ENCODE data around the gene IFITM2. TPM values are rescaled to one million over a fixed set of nuclear protein-coding genes. Genes with fewer than 3 reads are reported as not detected.
"Not testable (repeated sequence)": the region's sequence is repeated elsewhere in the genome, so short reads cannot be mapped to it uniquely, and the experiment has no call there.

Gene IFITM2
- total and polyA plus RNA-seq, 2 donors (not counting 1 experiment from before 2014, with no cell fraction given): 72.1 to 451 TPM

- Mint-ChIP-seq H3K9me3 (ENCODE audit: insufficient read depth) (no peaks in the 10 kb centered on the region), H3K4me1 (peaks cover 59% of the 10 kb centered on the region), H3K27ac (peak overlapping the region; percentile 71), H3K27me3 (peaks cover 4% of the 10 kb centered on the region), H3K4me3 (peak overlapping the region; percentile 48)
- Histone ChIP-seq H3K9me3 (ENCODE audit: control extremely low read depth in 1 of 3, control insufficient read depth in 2 of 3, insufficient read depth in 1 of 3, low read length in 2 of 3) (no peaks in the 10 kb centered on the region), H3K4me3 (ENCODE audit: control extremely low read depth in 1 of 5, extremely low read depth in 1 of 5, insufficient read depth in 1 of 5, low read depth in 2 of 5, low read length in 4 of 5) (peak overlapping the region in 1 of 5 experiments; percentile 34), H3K4me1 (ENCODE audit: control insufficient read depth in 2 of 2, insufficient read depth in 2 of 2, low read length in 2 of 2) (peaks cover 41 to 65% of the 10 kb centered on the region in 2 donors), H3K27ac (ENCODE audit: low read length in 2 of 2) (peak overlapping the region in 1 of 2 donors; percentile 52), H3K27me3 (replicated peaks in 1 of 4; ENCODE audit: control extremely low read depth in 1 of 4, control insufficient read depth in 3 of 4, insufficient read depth in 4 of 4, low read length in 3 of 4) (no peaks in the 10 kb centered on the region), H2AFZ (ENCODE audit: insufficient read depth, low read depth, low read length, poor library complexity, severe bottlenecking) (no peak overlapping the region), H3K79me2 (ENCODE audit: control insufficient read depth, insufficient read depth, low read length) (peaks cover 34% of the 10 kb centered on the region), H4K20me1 (ENCODE audit: control insufficient read depth, insufficient read depth, low read length, poor library complexity, severe bottlenecking) (no peaks in the 10 kb centered on the region), H3K9ac (ENCODE audit: low read length) (no peak overlapping the region), H3K4me2 (replicated peaks; ENCODE audit: low read depth, low read length, poor library complexity, severe bottlenecking) (no peak overlapping the region), H3K36me3 (replicated peaks in 1 of 2; ENCODE audit: control extremely low read depth in 1 of 2, control insufficient read depth in 1 of 2, extremely low read depth in 1 of 2, insufficient read depth in 2 of 2, low read length in 1 of 2) (peaks cover 0 to 2% of the 10 kb centered on the region in 2 experiments)
- no peak for TF ChIP-seq EZH2 (IDR thresholded peaks at IDR 0.05; ENCODE audit: borderline replicate concordance, insufficient read depth, low read depth, low read length, poor library complexity, severe bottlenecking)
- DNase-seq: no peak
- WGBS (ENCODE audit: insufficient coverage): 91% methylated on average over 5 of the region's 7 CpGs
- intact Hi-C loops (cut with micrococcal nuclease): no loop called here
- no peak for ATAC-seq (ENCODE audit: low read depth)
- ChIA-PET POLR2A (interaction anchor here (0.6 to 1.4 kb wide), 4 partner anchors 8 to 109 kb away, joined by 3 to 5 read pairs (median 4); partner anchors contain the start of genes BET1L and RIC8A), CTCF (interaction anchor here (0.7 to 3.3 kb wide), 10 partner anchors 7 to 133 kb away, joined by 3 to 54 read pairs (median 6); partner anchors contain the start of genes IFITM2 and PTDSS2)
These were observed 9.3 kb downstream of the IFITM2 start for GRCh38 chr11:316891-317301.

- WGBS (ENCODE audit: insufficient coverage): no CpG with 5 or more reads among the region's 30 CpGs
- ChIA-PET POLR2A (interaction anchor here (0.6 to 1.4 kb wide), 4 partner anchors 9 to 110 kb away, joined by 3 to 4 read pairs (median 4); partner anchors contain the start of genes BET1L and RIC8A), CTCF (interaction anchor here (0.5 to 3.3 kb wide), 11 partner anchors 8 to 132 kb away, joined by 3 to 54 read pairs (median 6); partner anchors contain the start of genes IFITM2 and PTDSS2)
- H3K9me3 ChIP-seq (ENCODE audit: control extremely low read depth in 1 of 3, control insufficient read depth in 2 of 3, insufficient read depth in 1 of 3, low read length in 2 of 3); H3K36me3 ChIP-seq (replicated peaks in 1 of 2; ENCODE audit: control extremely low read depth in 1 of 2, control insufficient read depth in 1 of 2, extremely low read depth in 1 of 2, insufficient read depth in 2 of 2, low read length in 1 of 2); H4K20me1 ChIP-seq (ENCODE audit: control insufficient read depth, insufficient read depth, low read length, poor library complexity, severe bottlenecking); H3K27me3 ChIP-seq (replicated peaks in 1 of 4; ENCODE audit: control extremely low read depth in 1 of 4, control insufficient read depth in 3 of 4, insufficient read depth in 4 of 4, low read length in 3 of 4); H3K9me3 Mint-ChIP-seq (ENCODE audit: insufficient read depth); DNase-seq; ATAC-seq (ENCODE audit: low read depth); H3K27me3 Mint-ChIP-seq; H2AFZ ChIP-seq (ENCODE audit: insufficient read depth, low read depth, low read length, poor library complexity, severe bottlenecking); H3K9ac ChIP-seq (ENCODE audit: low read length); intact Hi-C loops (cut with micrococcal nuclease): not testable (repeated sequence)
- peaks cover 52% of the 10 kb centered on the region for H3K4me1 Mint-ChIP-seq
- peaks cover 32 to 56% of the 10 kb centered on the region in 2 donors for H3K4me1 ChIP-seq (ENCODE audit: control insufficient read depth in 2 of 2, insufficient read depth in 2 of 2, low read length in 2 of 2)
- peak overlapping the region in 1 of 2 donors; percentile 52 for H3K27ac ChIP-seq (ENCODE audit: low read length in 2 of 2)
- H3K27ac Mint-ChIP-seq: peak overlapping the region; percentile 71
- peaks cover 25% of the 10 kb centered on the region for H3K79me2 ChIP-seq (ENCODE audit: control insufficient read depth, insufficient read depth, low read length)
- H3K4me3 Mint-ChIP-seq: peak overlapping the region; percentile 48
- peak overlapping the region; percentile 38 for H3K4me2 ChIP-seq (replicated peaks; ENCODE audit: low read depth, low read length, poor library complexity, severe bottlenecking)
- peak overlapping the region in 2 of 5 experiments; percentile 15 to 34 for H3K4me3 ChIP-seq (ENCODE audit: control extremely low read depth in 1 of 5, extremely low read depth in 1 of 5, insufficient read depth in 1 of 5, low read depth in 2 of 5, low read length in 4 of 5)
These were observed 10.2 kb downstream of the IFITM2 start for GRCh38 chr11:317668-318404.

GRCh38 chr11:318405-319120 lies 10.9 kb downstream of the IFITM2 start:
- H3K79me2 ChIP-seq (ENCODE audit: control insufficient read depth, insufficient read depth, low read length): peaks cover 20% of the 10 kb centered on the region
- H3K4me2 ChIP-seq (replicated peaks; ENCODE audit: low read depth, low read length, poor library complexity, severe bottlenecking): peak overlapping the region; percentile 57
- H2AFZ ChIP-seq (ENCODE audit: insufficient read depth, low read depth, low read length, poor library complexity, severe bottlenecking): peak overlapping the region; percentile 38
- H3K27me3 Mint-ChIP-seq; DNase-seq; H3K9me3 Mint-ChIP-seq (ENCODE audit: insufficient read depth); H3K27me3 ChIP-seq (replicated peaks in 1 of 4; ENCODE audit: control extremely low read depth in 1 of 4, control insufficient read depth in 3 of 4, insufficient read depth in 4 of 4, low read length in 3 of 4); intact Hi-C loops (cut with micrococcal nuclease); H3K4me3 Mint-ChIP-seq; H3K36me3 ChIP-seq (replicated peaks in 1 of 2; ENCODE audit: control extremely low read depth in 1 of 2, control insufficient read depth in 1 of 2, extremely low read depth in 1 of 2, insufficient read depth in 2 of 2, low read length in 1 of 2); H4K20me1 ChIP-seq (ENCODE audit: control insufficient read depth, insufficient read depth, low read length, poor library complexity, severe bottlenecking); H3K27ac Mint-ChIP-seq; H3K9me3 ChIP-seq (ENCODE audit: control extremely low read depth in 1 of 3, control insufficient read depth in 2 of 3, insufficient read depth in 1 of 3, low read length in 2 of 3): not testable (repeated sequence)
- H3K4me1 ChIP-seq (ENCODE audit: control insufficient read depth in 2 of 2, insufficient read depth in 2 of 2, low read length in 2 of 2): peaks cover 25 to 49% of the 10 kb centered on the region in 2 donors
- peak overlapping the region; percentile 47 for H3K9ac ChIP-seq (ENCODE audit: low read length)
- peak; percentile 85 for ATAC-seq (ENCODE audit: low read depth)
- POLR2A ChIA-PET: interaction anchor here (1.2 kb wide), 1 partner anchor 68 kb away, joined by 3 read pairs; no protein-coding TSS in a partner anchor
- CTCF ChIA-PET: interaction anchor here (1.5 to 3.3 kb wide), 4 partner anchors 13 to 67 kb away, joined by 5 to 54 read pairs (median 14); partner anchors contain the start of gene IFITM2
- no CpG with 5 or more reads among the region's 79 CpGs for WGBS (ENCODE audit: insufficient coverage)
- peaks cover 44% of the 10 kb centered on the region for H3K4me1 Mint-ChIP-seq
- H3K4me3 ChIP-seq (ENCODE audit: control extremely low read depth in 1 of 5, extremely low read depth in 1 of 5, insufficient read depth in 1 of 5, low read depth in 2 of 5, low read length in 4 of 5): peak overlapping the region in 4 of 5 experiments; percentile 37 to 55 (median 50)
- peak overlapping the region in 1 of 2 donors; percentile 43 for H3K27ac ChIP-seq (ENCODE audit: low read length in 2 of 2)

All from B cell (primary cell).